ENCODE data around the gene TRAPPC8.
"Not testable (repeated sequence)": the region's sequence is repeated elsewhere in the genome, so short reads cannot be mapped to it uniquely, and the experiment has no call there.

Gene TRAPPC8

GRCh38 chr18:31899771-31900170 lies 43.2 kb downstream of the TRAPPC8 start:
- H3K4me1 ChIP-seq (ENCODE audit: control insufficient read depth, insufficient read depth, low read length); H3K9me3 ChIP-seq (ENCODE audit: control insufficient read depth, insufficient read depth, low read length); H3K9ac ChIP-seq (ENCODE audit: low read depth, low read length); H3K4me3 ChIP-seq (ENCODE audit: low read depth, low read length); H3K27me3 ChIP-seq (ENCODE audit: control insufficient read depth, insufficient read depth, low read length); H3K27ac ChIP-seq (ENCODE audit: low read depth, low read length): not testable (repeated sequence)
- peaks cover 94% of the 10 kb centered on the region for H3K36me3 ChIP-seq (ENCODE audit: control insufficient read depth, insufficient read depth, low read length)

DNA sequence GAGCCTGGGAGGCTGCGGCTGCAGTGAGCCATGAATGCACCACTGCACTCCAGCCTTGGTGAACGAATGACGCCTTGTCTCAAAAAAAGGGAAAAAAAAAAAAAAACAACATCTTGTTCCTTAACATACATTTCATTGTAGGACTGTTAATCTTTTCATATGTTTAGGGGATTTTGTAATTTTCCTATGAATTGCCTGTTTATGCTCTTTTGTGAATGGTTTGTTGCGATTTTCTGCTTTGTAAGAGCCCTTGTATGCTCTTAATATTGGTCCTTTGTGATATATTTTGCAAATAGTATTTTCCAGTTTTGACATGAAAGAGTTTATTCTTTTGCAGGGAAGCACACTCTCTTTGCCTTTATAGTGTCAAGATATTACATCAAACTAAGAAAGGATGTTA lies 50.0 kb downstream of the TRAPPC8 start:
- H3K27me3 ChIP-seq (ENCODE audit: control insufficient read depth, insufficient read depth, low read length): no peaks in the 10 kb centered on the region
- no peak overlapping the region for H3K27ac ChIP-seq (ENCODE audit: low read depth, low read length)
- H3K36me3 ChIP-seq (ENCODE audit: control insufficient read depth, insufficient read depth, low read length): peaks cover 77% of the 10 kb centered on the region
- H3K9ac ChIP-seq (ENCODE audit: low read depth, low read length): no peak overlapping the region
- no peak overlapping the region for H3K4me3 ChIP-seq (ENCODE audit: low read depth, low read length)
- no peaks in the 10 kb centered on the region for H3K4me1 ChIP-seq (ENCODE audit: control insufficient read depth, insufficient read depth, low read length)
- H3K9me3 ChIP-seq (ENCODE audit: control insufficient read depth, insufficient read depth, low read length): no peaks in the 10 kb centered on the region

DNA sequence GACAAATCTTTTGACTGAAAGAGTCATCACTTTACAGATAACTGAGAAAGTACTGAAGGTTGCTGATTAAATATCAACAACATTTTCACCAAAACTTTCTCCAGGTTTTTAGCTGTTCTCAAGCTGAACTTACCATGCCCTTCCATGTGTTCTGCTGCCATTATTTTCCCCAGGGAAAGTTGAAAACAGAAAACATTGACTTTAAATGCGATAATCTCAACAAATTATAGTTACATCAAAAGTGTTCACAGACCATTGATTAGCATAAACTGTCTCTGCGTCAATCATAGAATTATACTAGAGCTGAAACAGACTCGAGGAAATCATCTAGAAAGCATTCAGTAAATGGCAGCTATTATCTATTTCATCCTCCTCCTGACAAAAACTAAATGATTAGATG lies 51.4 kb downstream of the TRAPPC8 start:
- Histone ChIP-seq H3K4me3 (ENCODE audit: low read depth, low read length) (no peak overlapping the region), H3K27me3 (ENCODE audit: control insufficient read depth, insufficient read depth, low read length) (no peaks in the 10 kb centered on the region), H3K4me1 (ENCODE audit: control insufficient read depth, insufficient read depth, low read length) (no peaks in the 10 kb centered on the region), H3K9me3 (ENCODE audit: control insufficient read depth, insufficient read depth, low read length) (no peaks in the 10 kb centered on the region), H3K27ac (ENCODE audit: low read depth, low read length) (no peak overlapping the region), H3K36me3 (ENCODE audit: control insufficient read depth, insufficient read depth, low read length) (peaks cover 72% of the 10 kb centered on the region), H3K9ac (ENCODE audit: low read depth, low read length) (no peak overlapping the region)

DNA sequence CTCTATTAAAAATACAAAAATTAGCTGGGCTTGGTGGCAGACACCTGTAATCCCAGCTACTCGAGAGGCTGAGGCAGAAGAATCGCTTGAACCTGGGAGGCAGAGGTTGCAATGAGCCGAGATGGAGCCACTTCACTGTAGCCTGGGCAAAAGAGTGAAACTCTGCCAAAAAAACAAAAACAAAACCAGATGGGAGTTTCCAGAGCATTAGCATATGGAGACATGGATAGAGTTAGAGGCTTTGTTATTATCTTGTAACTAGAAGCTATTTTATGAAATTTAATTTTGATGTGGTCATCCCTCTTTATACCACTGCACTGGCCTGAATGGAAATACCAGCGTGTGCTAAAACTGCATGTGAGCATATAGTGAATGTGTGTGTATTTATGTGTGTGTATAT lies 58.9 kb downstream of the TRAPPC8 start:
- Histone ChIP-seq H3K27me3 (ENCODE audit: control insufficient read depth, insufficient read depth, low read length) (no peaks in the 10 kb centered on the region), H3K9me3 (ENCODE audit: control insufficient read depth, insufficient read depth, low read length) (no peaks in the 10 kb centered on the region), H3K36me3 (ENCODE audit: control insufficient read depth, insufficient read depth, low read length) (peaks cover 56% of the 10 kb centered on the region), H3K27ac (ENCODE audit: low read depth, low read length) (no peak overlapping the region), H3K9ac (ENCODE audit: low read depth, low read length) (no peak overlapping the region), H3K4me3 (ENCODE audit: low read depth, low read length) (no peak overlapping the region), H3K4me1 (ENCODE audit: control insufficient read depth, insufficient read depth, low read length) (no peaks in the 10 kb centered on the region)

DNA sequence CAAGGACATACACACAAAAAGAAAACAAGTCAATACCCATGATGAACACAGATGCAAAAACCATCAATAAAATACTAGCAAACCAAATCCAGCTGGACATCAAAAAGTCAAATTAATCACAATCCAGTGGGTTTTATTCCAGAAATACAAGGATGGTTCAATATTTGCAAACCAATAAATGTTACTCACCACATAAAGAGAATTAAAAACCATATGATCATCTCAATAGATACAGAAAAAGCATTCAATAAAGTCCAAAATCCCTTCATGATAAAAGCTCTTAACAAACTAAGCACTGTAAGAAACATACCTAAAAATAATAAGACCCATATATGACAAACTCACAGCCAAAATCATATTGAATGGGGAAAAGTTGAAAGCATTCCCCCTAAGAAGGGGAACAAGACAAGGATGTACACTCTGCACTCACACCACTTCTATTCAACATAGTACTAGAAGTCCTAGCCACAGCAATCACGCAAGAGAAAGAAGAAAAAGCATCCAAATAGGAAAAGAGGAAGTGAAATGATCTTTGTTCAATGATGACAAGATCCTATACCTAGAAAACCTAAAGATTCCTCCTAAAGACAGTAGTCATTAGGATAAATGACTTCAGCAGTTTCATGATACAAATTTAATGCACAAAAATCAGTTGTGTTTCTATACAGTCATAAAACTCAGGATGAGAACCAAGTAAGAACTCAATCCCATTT lies 62.6 kb downstream of the TRAPPC8 start:
- Histone ChIP-seq H3K4me1 (ENCODE audit: control insufficient read depth, insufficient read depth, low read length) (no peaks in the 10 kb centered on the region), H3K9ac (ENCODE audit: low read depth, low read length) (no peak overlapping the region), H3K27me3 (ENCODE audit: control insufficient read depth, insufficient read depth, low read length) (no peaks in the 10 kb centered on the region), H3K27ac (ENCODE audit: low read depth, low read length) (no peak overlapping the region), H3K9me3 (ENCODE audit: control insufficient read depth, insufficient read depth, low read length) (no peaks in the 10 kb centered on the region), H3K36me3 (ENCODE audit: control insufficient read depth, insufficient read depth, low read length) (peaks cover 54% of the 10 kb centered on the region), H3K4me3 (ENCODE audit: low read depth, low read length) (no peak overlapping the region)

DNA sequence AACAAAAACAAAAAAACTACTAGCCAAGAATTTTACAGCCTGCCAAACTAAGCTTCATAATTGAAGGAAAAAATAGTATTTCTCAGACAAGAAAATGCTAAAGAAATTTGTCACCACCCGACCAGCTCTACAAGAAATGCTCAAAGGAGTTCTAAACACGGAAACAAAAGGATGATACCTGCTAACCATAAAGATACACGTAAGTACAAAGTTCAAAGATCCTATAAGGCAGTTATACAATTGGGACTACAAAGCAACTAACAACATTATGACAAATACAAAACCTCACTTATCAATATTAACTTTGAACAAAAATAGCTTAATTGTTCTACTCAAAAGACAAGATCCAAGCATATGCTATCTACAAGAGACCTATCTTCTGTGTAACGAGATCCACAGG lies 64.6 kb downstream of the TRAPPC8 start:
- H3K27me3 ChIP-seq (ENCODE audit: control insufficient read depth, insufficient read depth, low read length): no peaks in the 10 kb centered on the region
- peaks cover 60% of the 10 kb centered on the region for H3K36me3 ChIP-seq (ENCODE audit: control insufficient read depth, insufficient read depth, low read length)
- no peak overlapping the region for H3K27ac ChIP-seq (ENCODE audit: low read depth, low read length)
- no peaks in the 10 kb centered on the region for H3K9me3 ChIP-seq (ENCODE audit: control insufficient read depth, insufficient read depth, low read length)
- H3K4me3 ChIP-seq (ENCODE audit: low read depth, low read length): no peak overlapping the region
- H3K4me1 ChIP-seq (ENCODE audit: control insufficient read depth, insufficient read depth, low read length): no peaks in the 10 kb centered on the region
- no peak overlapping the region for H3K9ac ChIP-seq (ENCODE audit: low read depth, low read length)

- Histone ChIP-seq H3K9me3 (ENCODE audit: control insufficient read depth, insufficient read depth, low read length) (no peaks in the 10 kb centered on the region), H3K36me3 (ENCODE audit: control insufficient read depth, insufficient read depth, low read length) (peaks cover 61% of the 10 kb centered on the region), H3K9ac (ENCODE audit: low read depth, low read length) (no peak overlapping the region), H3K27me3 (ENCODE audit: control insufficient read depth, insufficient read depth, low read length) (no peaks in the 10 kb centered on the region), H3K27ac (ENCODE audit: low read depth, low read length) (no peak overlapping the region), H3K4me3 (ENCODE audit: low read depth, low read length) (no peak overlapping the region), H3K4me1 (ENCODE audit: control insufficient read depth, insufficient read depth, low read length) (no peaks in the 10 kb centered on the region)
Observed at GRCh38 chr18:31877900-31878299, 65.0 kb downstream of the TRAPPC8 start.

GRCh38 chr18:31876707-31877106 lies 66.2 kb downstream of the TRAPPC8 start:
- H3K9ac ChIP-seq (ENCODE audit: low read depth, low read length): no peak overlapping the region
- peaks cover 64% of the 10 kb centered on the region for H3K36me3 ChIP-seq (ENCODE audit: control insufficient read depth, insufficient read depth, low read length)
- H3K9me3 ChIP-seq (ENCODE audit: control insufficient read depth, insufficient read depth, low read length): no peaks in the 10 kb centered on the region
- H3K4me3 ChIP-seq (ENCODE audit: low read depth, low read length): no peak overlapping the region
- no peak overlapping the region for H3K27ac ChIP-seq (ENCODE audit: low read depth, low read length)
- H3K4me1 ChIP-seq (ENCODE audit: control insufficient read depth, insufficient read depth, low read length): no peaks in the 10 kb centered on the region
- no peaks in the 10 kb centered on the region for H3K27me3 ChIP-seq (ENCODE audit: control insufficient read depth, insufficient read depth, low read length)

DNA sequence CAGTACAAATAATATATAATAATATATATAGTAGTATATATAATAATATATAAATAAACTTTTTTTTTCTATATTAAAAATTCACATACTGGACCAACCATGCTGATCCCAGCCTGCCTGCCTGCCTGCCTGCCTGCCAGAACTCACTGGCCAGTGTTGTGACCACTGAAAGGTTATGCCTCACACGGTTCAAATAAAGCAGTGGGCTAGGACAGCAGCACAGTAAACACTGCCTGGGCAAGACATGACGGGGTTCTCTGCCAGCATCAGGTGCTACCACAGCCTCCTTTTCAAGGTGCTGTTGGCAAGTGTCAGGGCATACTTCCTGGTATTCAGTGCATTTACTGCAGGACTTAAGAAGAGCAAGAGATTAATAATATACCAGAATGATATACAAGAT lies 67.6 kb downstream of the TRAPPC8 start:
- H3K4me3 ChIP-seq (ENCODE audit: low read depth, low read length): no peak overlapping the region
- no peak overlapping the region for H3K27ac ChIP-seq (ENCODE audit: low read depth, low read length)
- H3K27me3 ChIP-seq (ENCODE audit: control insufficient read depth, insufficient read depth, low read length): no peaks in the 10 kb centered on the region
- H3K9ac ChIP-seq (ENCODE audit: low read depth, low read length): no peak overlapping the region
- H3K36me3 ChIP-seq (ENCODE audit: control insufficient read depth, insufficient read depth, low read length): peaks cover 71% of the 10 kb centered on the region
- no peaks in the 10 kb centered on the region for H3K4me1 ChIP-seq (ENCODE audit: control insufficient read depth, insufficient read depth, low read length)
- H3K9me3 ChIP-seq (ENCODE audit: control insufficient read depth, insufficient read depth, low read length): no peaks in the 10 kb centered on the region

GRCh38 chr18:31863103-31863502 lies 79.8 kb downstream of the TRAPPC8 start:
- Histone ChIP-seq H3K4me1 (ENCODE audit: control insufficient read depth, insufficient read depth, low read length) (no peaks in the 10 kb centered on the region), H3K9me3 (ENCODE audit: control insufficient read depth, insufficient read depth, low read length) (no peaks in the 10 kb centered on the region), H3K9ac (ENCODE audit: low read depth, low read length) (no peak overlapping the region), H3K27ac (ENCODE audit: low read depth, low read length) (no peak overlapping the region), H3K4me3 (ENCODE audit: low read depth, low read length) (no peak overlapping the region), H3K36me3 (ENCODE audit: control insufficient read depth, insufficient read depth, low read length) (peaks cover 78% of the 10 kb centered on the region), H3K27me3 (ENCODE audit: control insufficient read depth, insufficient read depth, low read length) (no peaks in the 10 kb centered on the region)

GRCh38 chr18:31860488-31860887 lies 82.4 kb downstream of the TRAPPC8 start:
- H3K27ac ChIP-seq (ENCODE audit: low read depth, low read length): no peak overlapping the region
- no peak overlapping the region for H3K4me3 ChIP-seq (ENCODE audit: low read depth, low read length)
- H3K4me1 ChIP-seq (ENCODE audit: control insufficient read depth, insufficient read depth, low read length): no peaks in the 10 kb centered on the region
- no peaks in the 10 kb centered on the region for H3K9me3 ChIP-seq (ENCODE audit: control insufficient read depth, insufficient read depth, low read length)
- peaks cover 78% of the 10 kb centered on the region for H3K36me3 ChIP-seq (ENCODE audit: control insufficient read depth, insufficient read depth, low read length)
- no peak overlapping the region for H3K9ac ChIP-seq (ENCODE audit: low read depth, low read length)
- no peaks in the 10 kb centered on the region for H3K27me3 ChIP-seq (ENCODE audit: control insufficient read depth, insufficient read depth, low read length)
